Putamen (tissue), 1 donor: ENCODE data around the gene RBM11.

Experiments
- DNase-seq: peaks from one replicate; pipeline ENCODE4 v3.0.0-alpha.2; 2016; ENCODE audit warnings: low spot score

RBM11 gene

GRCh38 chr21:14271053-14271452 is 55.1 kb downstream of the RBM11 start:
- DNase-seq, result no peak

- no peak for DNase-seq
Measured at GRCh38 chr21:14271641-14272040, 55.7 kb downstream of the RBM11 start.

GRCh38 chr21:14273736-14274538 is 58.0 kb downstream of the RBM11 start:
- DNase-seq, result no peak

- DNase-seq, result no peak
Measured at GRCh38 chr21:14275702-14276205, 59.8 kb downstream of the RBM11 start.
